Measurements from ENCODE around the gene PSMA5. TPM values are rescaled to one million over a fixed set of nuclear protein-coding genes. Genes with fewer than 3 reads are reported as not detected.
A peak's percentile ranks its signal among the peaks of the same experiment; 100 is the strongest.

Gene PSMA5
- total and polyA plus RNA-seq, 2 of the 13 experiments (the other 11 are each of a cell fraction or from before 2014, with no cell fraction given), result 140 to 169 TPM

GRCh38 chr1:109392788-109393616 lies 33.2 kb downstream of the PSMA5 start (continued):
- no peak for TF ChIP-seq ZNF30 (CRISPR knock-in tag; IDR thresholded peaks at IDR 0.05)
- no peak for TF ChIP-seq EHMT2 (IDR thresholded peaks at IDR 0.05; ENCODE audit: borderline replicate concordance, low read depth, low read length)
- TF ChIP-seq SATB2 (CRISPR knock-in tag; IDR thresholded peaks at IDR 0.05), result no peak
- no peak for TF ChIP-seq NRL (CRISPR knock-in tag; IDR thresholded peaks at IDR 0.05; ENCODE audit: borderline replicate concordance)
- 0 out of 2 replicates have a peak, but pooled peaks have one; percentile 58 for TF ChIP-seq JUN (CRISPR knock-in tag; IDR thresholded peaks at IDR 0.05)
- TF ChIP-seq ZNF34 (CRISPR knock-in tag; IDR thresholded peaks at IDR 0.05; ENCODE audit: borderline replicate concordance), result peak; percentile 67; the same call in 1 of the 2 replicates
- no peak for TF ChIP-seq SP2 (CRISPR knock-in tag; IDR thresholded peaks at IDR 0.05)
- no peak for TF ChIP-seq AGO2 (optimal IDR thresholded peaks at IDR 0.05; ENCODE audit: low read depth, low read length)
- peak; percentile 78; the same call in 1 of the 2 replicates for TF ChIP-seq ARNT2 (CRISPR knock-in tag; IDR thresholded peaks at IDR 0.05; ENCODE audit: low read depth)
- no peak for TF ChIP-seq ZNF737 (CRISPR knock-in tag; IDR thresholded peaks at IDR 0.05; ENCODE audit: borderline replicate concordance)
- no peak for TF ChIP-seq ZNF766 (CRISPR knock-in tag; IDR thresholded peaks at IDR 0.05; ENCODE audit: borderline replicate concordance)
- TF ChIP-seq MEF2D (CRISPR knock-in tag; IDR thresholded peaks at IDR 0.05), result peak; percentile 92
- TF ChIP-seq FOXP1 (IDR thresholded peaks at IDR 0.05), result peak; percentile 83; the same call in 1 of the 2 replicates
- TF ChIP-seq FOXP1 (CRISPR knock-in tag; IDR thresholded peaks at IDR 0.05), result peak; percentile 98
- 0 out of 2 replicates have a peak, but pooled peaks have one; percentile 59 for TF ChIP-seq ZNF230 (CRISPR knock-in tag; IDR thresholded peaks at IDR 0.05)
- TF ChIP-seq, protein P1, sequence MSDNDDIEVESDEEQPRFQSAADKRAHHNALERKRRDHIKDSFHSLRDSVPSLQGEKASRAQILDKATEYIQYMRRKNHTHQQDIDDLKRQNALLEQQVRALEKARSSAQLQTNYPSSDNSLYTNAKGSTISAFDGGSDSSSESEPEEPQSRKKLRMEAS (IDR thresholded peaks at IDR 0.05), result peak; percentile 73; the same call in 1 of the 2 replicates
- TF ChIP-seq ZNF598 (CRISPR knock-in tag; IDR thresholded peaks at IDR 0.05; ENCODE audit: borderline replicate concordance), result no peak
- TF ChIP-seq ZNF383 (CRISPR knock-in tag; IDR thresholded peaks at IDR 0.05; ENCODE audit: borderline replicate concordance), result no peak
- peak; percentile 64; the same call in 1 of the 2 replicates for TF ChIP-seq ZNF709 (CRISPR knock-in tag; IDR thresholded peaks at IDR 0.05)
- peak; percentile 84 for TF ChIP-seq KMT2B (CRISPR knock-in tag; IDR thresholded peaks at IDR 0.05)
- peak; percentile 75 for TF ChIP-seq ZMYM2 (CRISPR knock-in tag; IDR thresholded peaks at IDR 0.05)
- peak; percentile 84; the same call in 1 of the 2 replicates for TF ChIP-seq KDM6A (CRISPR knock-in tag; IDR thresholded peaks at IDR 0.05; ENCODE audit: low read depth)
- TF ChIP-seq, protein P2, sequence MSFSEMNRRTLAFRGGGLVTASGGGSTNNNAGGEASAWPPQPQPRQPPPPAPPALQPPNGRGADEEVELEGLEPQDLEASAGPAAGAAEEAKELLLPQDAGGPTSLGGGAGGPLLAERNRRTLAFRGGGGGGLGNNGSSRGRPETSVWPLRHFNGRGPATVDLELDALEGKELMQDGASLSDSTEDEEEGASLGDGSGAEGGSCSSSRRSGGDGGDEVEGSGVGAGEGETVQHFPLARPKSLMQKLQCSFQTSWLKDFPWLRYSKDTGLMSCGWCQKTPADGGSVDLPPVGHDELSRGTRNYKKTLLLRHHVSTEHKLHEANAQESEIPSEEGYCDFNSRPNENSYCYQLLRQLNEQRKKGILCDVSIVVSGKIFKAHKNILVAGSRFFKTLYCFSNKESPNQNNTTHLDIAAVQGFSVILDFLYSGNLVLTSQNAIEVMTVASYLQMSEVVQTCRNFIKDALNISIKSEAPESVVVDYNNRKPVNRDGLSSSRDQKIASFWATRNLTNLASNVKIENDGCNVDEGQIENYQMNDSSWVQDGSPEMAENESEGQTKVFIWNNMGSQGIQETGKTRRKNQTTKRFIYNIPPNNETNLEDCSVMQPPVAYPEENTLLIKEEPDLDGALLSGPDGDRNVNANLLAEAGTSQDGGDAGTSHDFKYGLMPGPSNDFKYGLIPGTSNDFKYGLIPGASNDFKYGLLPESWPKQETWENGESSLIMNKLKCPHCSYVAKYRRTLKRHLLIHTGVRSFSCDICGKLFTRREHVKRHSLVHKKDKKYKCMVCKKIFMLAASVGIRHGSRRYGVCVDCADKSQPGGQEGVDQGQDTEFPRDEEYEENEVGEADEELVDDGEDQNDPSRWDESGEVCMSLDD (CRISPR knock-in tag; IDR thresholded peaks at IDR 0.05; ENCODE audit: borderline replicate concordance), result no peak
- TF ChIP-seq, protein P3, sequence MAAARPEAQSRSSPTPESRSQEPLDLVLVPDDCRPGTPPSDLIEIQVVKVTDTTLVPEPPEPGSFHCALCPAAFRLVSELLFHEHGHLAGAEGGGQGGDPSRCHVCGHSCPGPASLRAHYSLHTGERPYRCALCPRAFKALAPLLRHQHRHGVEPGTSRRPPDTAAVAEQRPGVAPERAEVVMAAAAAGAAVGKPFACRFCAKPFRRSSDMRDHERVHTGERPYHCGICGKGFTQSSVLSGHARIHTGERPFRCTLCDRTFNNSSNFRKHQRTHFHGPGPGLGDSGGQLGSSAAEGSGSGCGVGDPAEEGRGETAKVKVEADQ (CRISPR knock-in tag; IDR thresholded peaks at IDR 0.05; ENCODE audit: borderline replicate concordance), result peak; percentile 26; the same call in 1 of the 2 replicates
- TF ChIP-seq MLX (CRISPR knock-in tag; IDR thresholded peaks at IDR 0.05), result peak; percentile 56; the same call in 1 of the 2 replicates
- TF ChIP-seq FOSL1 (CRISPR knock-in tag; IDR thresholded peaks at IDR 0.05; ENCODE audit: borderline replicate concordance), result no peak
- no peak for TF ChIP-seq ZNF225 (CRISPR knock-in tag; IDR thresholded peaks at IDR 0.05)
- no peak for TF ChIP-seq DR1 (CRISPR knock-in tag; IDR thresholded peaks at IDR 0.05)
